Neural cell (in vitro differentiated cells): Measurements from ENCODE around the gene IQSEC1. TPM values are rescaled to one million over a fixed set of nuclear protein-coding genes. Genes with fewer than 3 reads are reported as not detected.

Experiments
- H2AFZ ChIP-seq: fragments of 200-600, 300-800 bp; sonication (generic), shearing (Covaris generic); 2 replicates; pipeline ENCODE4 v1.6.0; 2014; ENCODE audit warnings: low read depth, mild to moderate bottlenecking, antibody characterized with exemption, low read length, moderate library complexity
- H3F3A ChIP-seq: fragments of 200-600 bp; shearing (Covaris generic); 2 replicates; pipeline ENCODE4 v1.6.1; 2016; ENCODE audit warnings: mild to moderate bottlenecking, moderate library complexity, mixed read lengths, antibody characterized with exemption, low read length; ENCODE audit not compliant: insufficient read depth, poor library complexity, severe bottlenecking
- H3K27ac ChIP-seq: fragments of 200-600, 300-800 bp; sonication (generic), shearing (Covaris generic); 2 replicates; pipeline ENCODE4 v1.5.1; 2014; ENCODE audit warnings: mild to moderate bottlenecking, low read length, moderate library complexity
- H3K27me3 ChIP-seq: fragments of 300-800, 200-600 bp; sonication (generic), shearing (Covaris generic); 2 replicates; pipeline ENCODE4 v1.6.0; 2014; ENCODE audit warnings: mild to moderate bottlenecking, low read depth, low read length, moderate library complexity; ENCODE audit not compliant: insufficient read depth
- H3K36me3 ChIP-seq: fragments of 300-800, 200-600 bp; sonication (generic), shearing (Covaris generic); 2 replicates; pipeline ENCODE4 v1.5.1; 2014; ENCODE audit warnings: mild to moderate bottlenecking, antibody characterized with exemption, low read length, moderate library complexity; ENCODE audit not compliant: insufficient read depth
- H3K4me2 ChIP-seq: fragments of 300-800, 200-600 bp; sonication (generic), shearing (Covaris generic); 2 replicates; pipeline ENCODE4 v1.6.0; 2014; ENCODE audit warnings: mild to moderate bottlenecking, low read length
- H3K4me3 ChIP-seq: fragments of 300-800, 200-600 bp; sonication (generic), shearing (Covaris generic); 2 replicates; pipeline ENCODE4 v1.5.1; 2014; ENCODE audit warnings: mild to moderate bottlenecking, low read length, moderate library complexity
- H3K79me2 ChIP-seq: fragments of 200-600 bp; shearing (Covaris generic); replicated peaks from 2 replicates; pipeline ENCODE4 v1.6.0; 2014; ENCODE audit warnings: mild to moderate bottlenecking, low read length, moderate library complexity; ENCODE audit not compliant: insufficient read depth
- H3K9ac ChIP-seq: fragments of 300-800, 200-600 bp; sonication (generic), shearing (Covaris generic); 2 replicates; pipeline ENCODE4 v1.6.1; 2016; ENCODE audit warnings: mild to moderate bottlenecking, low read length, mixed read lengths
- H3K9me2 ChIP-seq: fragments of 200-600 bp; shearing (Covaris generic); 2 replicates; pipeline ENCODE4 v1.6.1; 2016; ENCODE audit warnings: mild to moderate bottlenecking, low read length, mixed read lengths; ENCODE audit not compliant: insufficient read depth
- H3K9me3 ChIP-seq: fragments of 200-600, 300-800 bp; sonication (generic), shearing (Covaris generic); 2 replicates; pipeline ENCODE4 v1.6.1; 2016; ENCODE audit warnings: mild to moderate bottlenecking, mixed run types, low read length, moderate library complexity, mixed read lengths
- H4K20me1 ChIP-seq: fragments of 200-600 bp; shearing (Covaris generic); 2 replicates; pipeline ENCODE4 v1.6.1; 2016; ENCODE audit warnings: mild to moderate bottlenecking, mixed run types; ENCODE audit not compliant: insufficient read depth
- EP300 ChIP-seq: fragments of 450-650 bp; conservative IDR thresholded peaks from 2 replicates; pipeline ENCODE4 v1.6.1; 2014; ENCODE audit warnings: antibody characterized with exemption, mild to moderate bottlenecking, moderate library complexity; ENCODE audit not compliant: poor library complexity, severe bottlenecking
- EZH2 ChIP-seq: fragments of 200-600, 300-800 bp; shearing (Covaris generic), sonication (generic); IDR thresholded peaks from 2 replicates; pipeline ENCODE4 v1.6.1; 2014; ENCODE audit warnings: antibody characterized with exemption, low read length, borderline replicate concordance, mild to moderate bottlenecking; ENCODE audit not compliant: insufficient read depth, poor library complexity, severe bottlenecking
- MXI1 ChIP-seq: fragments of 450-650 bp; conservative IDR thresholded peaks from 2 replicates; pipeline ENCODE4 v1.6.1; 2014; ENCODE audit warnings: antibody characterized with exemption, mild to moderate bottlenecking; ENCODE audit not compliant: poor library complexity, severe bottlenecking
- POLR2AphosphoS5 ChIP-seq: IDR thresholded peaks from 2 replicates; pipeline ENCODE4 v1.6.1; 2012
- RAD21 ChIP-seq: fragments of 450-650 bp; conservative IDR thresholded peaks from 2 replicates; pipeline ENCODE4 v1.6.1; 2014; ENCODE audit warnings: antibody characterized with exemption, mild to moderate bottlenecking, moderate library complexity
- SMC3 ChIP-seq: fragments of 450-650 bp; conservative IDR thresholded peaks from 2 replicates; pipeline ENCODE4 v1.6.1; 2014; ENCODE audit warnings: antibody characterized with exemption, mild to moderate bottlenecking, moderate library complexity; ENCODE audit not compliant: poor library complexity
- TAF1 ChIP-seq: IDR thresholded peaks from 2 replicates; pipeline ENCODE4 v1.6.1; 2012; ENCODE audit warnings: low read depth
- polyA plus RNA-seq: library from polyadenylated mRNA; depleted of rRNA; stranded (reverse); fragments of >200 nt; gene quantifications from 2 replicates; pipeline ENCODE4 v1.2.3, GENCODE V29; 2014
- TF ChIP-seq, protein P1 (sequence below): fragments of 450-650 bp; IDR thresholded peaks from 2 replicates; pipeline ENCODE4 v1.5.1; 2014; ENCODE audit warnings: antibody characterized with exemption, mild to moderate bottlenecking, moderate library complexity; ENCODE audit not compliant: poor library complexity, severe bottlenecking
- TF ChIP-seq, protein P2 (sequence below): IDR thresholded peaks from 2 replicates; pipeline ENCODE4 v1.6.1; 2012; ENCODE audit warnings: borderline replicate concordance

Gene IQSEC1
- polyA plus RNA-seq, 1 donor from 2014 or later: 6.0 TPM

GRCh38 chr3:12862387-12862786 lies 210.8 kb downstream of the IQSEC1 start:
- Histone ChIP-seq H4K20me1 (no peaks in the 10 kb centered on the region), H3K79me2 (no peaks in the 10 kb centered on the region), H3K4me3 (no peak overlapping the region), H3K27me3 (no peaks in the 10 kb centered on the region), H3K36me3 (no peaks in the 10 kb centered on the region), H3K4me2 (no peak overlapping the region), H3F3A (no peaks in the 10 kb centered on the region), H3K9me2 (no peaks in the 10 kb centered on the region), H3K27ac (no peak overlapping the region), H3K9ac (no peak overlapping the region), H3K9me3 (no peaks in the 10 kb centered on the region), H2AFZ (no peak overlapping the region)
- TF ChIP-seq, protein P1, sequence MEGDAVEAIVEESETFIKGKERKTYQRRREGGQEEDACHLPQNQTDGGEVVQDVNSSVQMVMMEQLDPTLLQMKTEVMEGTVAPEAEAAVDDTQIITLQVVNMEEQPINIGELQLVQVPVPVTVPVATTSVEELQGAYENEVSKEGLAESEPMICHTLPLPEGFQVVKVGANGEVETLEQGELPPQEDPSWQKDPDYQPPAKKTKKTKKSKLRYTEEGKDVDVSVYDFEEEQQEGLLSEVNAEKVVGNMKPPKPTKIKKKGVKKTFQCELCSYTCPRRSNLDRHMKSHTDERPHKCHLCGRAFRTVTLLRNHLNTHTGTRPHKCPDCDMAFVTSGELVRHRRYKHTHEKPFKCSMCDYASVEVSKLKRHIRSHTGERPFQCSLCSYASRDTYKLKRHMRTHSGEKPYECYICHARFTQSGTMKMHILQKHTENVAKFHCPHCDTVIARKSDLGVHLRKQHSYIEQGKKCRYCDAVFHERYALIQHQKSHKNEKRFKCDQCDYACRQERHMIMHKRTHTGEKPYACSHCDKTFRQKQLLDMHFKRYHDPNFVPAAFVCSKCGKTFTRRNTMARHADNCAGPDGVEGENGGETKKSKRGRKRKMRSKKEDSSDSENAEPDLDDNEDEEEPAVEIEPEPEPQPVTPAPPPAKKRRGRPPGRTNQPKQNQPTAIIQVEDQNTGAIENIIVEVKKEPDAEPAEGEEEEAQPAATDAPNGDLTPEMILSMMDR: no peak
- TF ChIP-seq TAF1: no peak
- no peak for TF ChIP-seq SMC3
- no peak for TF ChIP-seq EZH2
- no peak for TF ChIP-seq MXI1
- no peak for TF ChIP-seq POLR2AphosphoS5
- no peak for TF ChIP-seq RAD21
- TF ChIP-seq, protein P2, sequence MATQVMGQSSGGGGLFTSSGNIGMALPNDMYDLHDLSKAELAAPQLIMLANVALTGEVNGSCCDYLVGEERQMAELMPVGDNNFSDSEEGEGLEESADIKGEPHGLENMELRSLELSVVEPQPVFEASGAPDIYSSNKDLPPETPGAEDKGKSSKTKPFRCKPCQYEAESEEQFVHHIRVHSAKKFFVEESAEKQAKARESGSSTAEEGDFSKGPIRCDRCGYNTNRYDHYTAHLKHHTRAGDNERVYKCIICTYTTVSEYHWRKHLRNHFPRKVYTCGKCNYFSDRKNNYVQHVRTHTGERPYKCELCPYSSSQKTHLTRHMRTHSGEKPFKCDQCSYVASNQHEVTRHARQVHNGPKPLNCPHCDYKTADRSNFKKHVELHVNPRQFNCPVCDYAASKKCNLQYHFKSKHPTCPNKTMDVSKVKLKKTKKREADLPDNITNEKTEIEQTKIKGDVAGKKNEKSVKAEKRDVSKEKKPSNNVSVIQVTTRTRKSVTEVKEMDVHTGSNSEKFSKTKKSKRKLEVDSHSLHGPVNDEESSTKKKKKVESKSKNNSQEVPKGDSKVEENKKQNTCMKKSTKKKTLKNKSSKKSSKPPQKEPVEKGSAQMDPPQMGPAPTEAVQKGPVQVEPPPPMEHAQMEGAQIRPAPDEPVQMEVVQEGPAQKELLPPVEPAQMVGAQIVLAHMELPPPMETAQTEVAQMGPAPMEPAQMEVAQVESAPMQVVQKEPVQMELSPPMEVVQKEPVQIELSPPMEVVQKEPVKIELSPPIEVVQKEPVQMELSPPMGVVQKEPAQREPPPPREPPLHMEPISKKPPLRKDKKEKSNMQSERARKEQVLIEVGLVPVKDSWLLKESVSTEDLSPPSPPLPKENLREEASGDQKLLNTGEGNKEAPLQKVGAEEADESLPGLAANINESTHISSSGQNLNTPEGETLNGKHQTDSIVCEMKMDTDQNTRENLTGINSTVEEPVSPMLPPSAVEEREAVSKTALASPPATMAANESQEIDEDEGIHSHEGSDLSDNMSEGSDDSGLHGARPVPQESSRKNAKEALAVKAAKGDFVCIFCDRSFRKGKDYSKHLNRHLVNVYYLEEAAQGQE: no peak
- no peak for TF ChIP-seq EP300

DNA sequence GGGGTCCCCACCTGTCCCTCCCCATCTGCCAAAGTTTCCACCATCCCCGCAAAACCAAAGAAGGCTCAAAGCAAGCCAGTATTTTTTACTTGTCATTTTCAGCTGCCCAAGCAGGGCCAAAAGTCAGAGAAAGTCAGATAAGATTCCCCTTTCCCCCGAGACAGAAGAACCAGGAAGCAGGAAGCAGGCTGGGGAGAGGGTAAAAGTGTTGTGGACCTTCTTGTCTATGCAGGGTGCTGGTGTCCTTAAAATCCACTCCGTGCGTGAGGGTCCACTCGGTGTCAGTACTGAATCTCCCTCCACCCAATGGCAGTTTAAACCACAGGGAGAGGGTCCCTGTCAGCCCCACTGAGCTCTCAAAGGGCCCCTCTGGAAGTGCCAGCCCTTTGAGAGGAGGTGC lies 211.6 kb downstream of the IQSEC1 start:
- Histone ChIP-seq H3K9me3 (no peaks in the 10 kb centered on the region), H3K79me2 (no peaks in the 10 kb centered on the region), H3K4me3 (no peak overlapping the region), H3K4me2 (no peak overlapping the region), H3F3A (no peaks in the 10 kb centered on the region), H4K20me1 (no peaks in the 10 kb centered on the region), H3K27me3 (no peaks in the 10 kb centered on the region), H3K36me3 (no peaks in the 10 kb centered on the region), H3K9me2 (no peaks in the 10 kb centered on the region), H3K27ac (no peak overlapping the region), H2AFZ (no peak overlapping the region), H3K9ac (no peak overlapping the region)
- TF ChIP-seq, protein P2: no peak
- TF ChIP-seq MXI1: no peak
- TF ChIP-seq EP300: no peak
- TF ChIP-seq TAF1: no peak
- TF ChIP-seq EZH2: no peak
- no peak for TF ChIP-seq POLR2AphosphoS5
- TF ChIP-seq, protein P1: no peak
- TF ChIP-seq SMC3: no peak
- TF ChIP-seq RAD21: no peak
